Thyroid gland (tissue), 4 donors: ENCODE data around the gene TMEM128. TPM values are rescaled to one million over a fixed set of nuclear protein-coding genes. Genes with fewer than 3 reads are reported as not detected.

Experiments
- DNase-seq, 2 donors: peaks; one replicate each; pipeline ENCODE4 v3.0.0-alpha.2; 2019
- H3K27ac ChIP-seq, 3 donors: fragments of 200-600 bp; sonication (generic); 1 replicate in 2 of 3; 2 replicates in 1 of 3; pipeline ENCODE4 v1.5.1; 2016 to 2019; ENCODE audit warnings: mild to moderate bottlenecking in 1 of 3, moderate library complexity in 1 of 3
- H3K27me3 ChIP-seq: fragments of 200-600 bp; sonication (generic); one replicate; pipeline ENCODE4 v1.5.1; 2019
- H3K36me3 ChIP-seq, 2 donors: fragments of 200-600 bp; sonication (generic); one replicate each; pipeline ENCODE4 v1.5.1; 2016 to 2019
- H3K4me1 ChIP-seq, 2 donors: fragments of 200-600 bp; sonication (generic); one replicate each; pipeline ENCODE4 v1.5.1; 2017 to 2019
- H3K4me3 ChIP-seq, 3 donors: fragments of 200-600 bp; sonication (generic); replicated peaks in 1 of 3; 1 replicate in 2 of 3; 2 replicates in 1 of 3; pipeline ENCODE4 v1.5.1; 2016; ENCODE audit warnings: mild to moderate bottlenecking in 1 of 3
- H3K9me3 ChIP-seq: fragments of 200-600 bp; sonication (generic); one replicate; pipeline ENCODE4 v1.5.1; 2017
- CTCF ChIP-seq, 6 experiments: fragments of 200-600 bp in 3 of 6; fragments of 450-650 bp in 3 of 6; sonication (generic) in 3 of 6; IDR thresholded peaks; one replicate each; pipeline ENCODE4 v1.5.1; 2016 to 2019; ENCODE audit warnings: antibody characterized with exemption in 6 of 6, mild to moderate bottlenecking in 2 of 6, inconsistent platforms in 1 of 6, moderate library complexity in 1 of 6
- POLR2A ChIP-seq, 2 donors: fragments of 450-650 bp; IDR thresholded peaks; one replicate each; pipeline ENCODE4 v1.6.1; 2017; ENCODE audit warnings: antibody characterized with exemption in 2 of 2, mild to moderate bottlenecking in 2 of 2, moderate library complexity in 1 of 2
- WGBS, 2 donors: methylation state at CpG; one replicate each; pipeline ENCODE4 v1.1.5; 2017; 5-methylcytosine and 5-hydroxymethylcytosine counted together
- intact Hi-C: fragments of 100-400 bp; cut with DNase I; formaldehyde crosslinking; loops from one replicate; pipeline ENCODE4 v1.15.1; 2023
- total RNA-seq, 4 donors: library from RNA; depleted of rRNA; stranded (reverse); fragments of >200 nt; gene quantifications; one replicate each; pipeline ENCODE4 v1.2.3, GENCODE V29; 2016

TMEM128 gene
- total RNA-seq, 4 donors from 2014 or later: 24.9 to 36.8 (median 33.5) TPM

GRCh38 chr4:4277531-4277930, 29.5 kb upstream of the TMEM128 start:
- Histone ChIP-seq H3K27me3 (no peaks in the 10 kb centered on the region), H3K36me3 (peaks cover 13 to 43% of the 10 kb centered on the region in 2 donors), H3K27ac (no peak overlapping the region), H3K4me1 (no peaks in the 10 kb centered on the region), H3K4me3 (no peak overlapping the region), H3K9me3 (no peaks in the 10 kb centered on the region)
- TF ChIP-seq POLR2A (IDR thresholded peaks at IDR 0.05): no peak
- no peak for TF ChIP-seq CTCF (IDR thresholded peaks at IDR 0.05)
- no peak for DNase-seq
- 75 to 78% methylated on average over 6 of the region's 6 CpGs for WGBS, 2 donors
- intact Hi-C loops: no loop called here

- Histone ChIP-seq H3K27ac (no peak overlapping the region), H3K4me1 (no peaks in the 10 kb centered on the region), H3K9me3 (no peaks in the 10 kb centered on the region), H3K4me3 (no peak overlapping the region), H3K27me3 (no peaks in the 10 kb centered on the region), H3K36me3 (peaks cover 17 to 36% of the 10 kb centered on the region in 2 donors)
- no peak for TF ChIP-seq POLR2A (IDR thresholded peaks at IDR 0.05)
- TF ChIP-seq CTCF (IDR thresholded peaks at IDR 0.05): no peak
- 95 to 96% methylated on average over 14 of the region's 14 CpGs for whole genome bisulfite sequencing, 2 donors
- DNase-seq: no peak
- intact Hi-C loops: no loop called here
These were observed 26.2 kb upstream of the TMEM128 start for GRCh38 chr4:4274226-4274625.

GRCh38 chr4:4271912-4272311, 23.9 kb upstream of the TMEM128 start:
- Histone ChIP-seq H3K9me3 (no peaks in the 10 kb centered on the region), H3K4me1 (no peaks in the 10 kb centered on the region), H3K27ac (no peak overlapping the region), H3K4me3 (no peak overlapping the region), H3K36me3 (peaks cover 17 to 31% of the 10 kb centered on the region in 2 donors), H3K27me3 (no peaks in the 10 kb centered on the region)
- DNase-seq: no peak
- TF ChIP-seq POLR2A (IDR thresholded peaks at IDR 0.05) (no peak), CTCF (IDR thresholded peaks at IDR 0.05) (no peak)
- intact Hi-C loops: no loop called here
- WGBS, 2 donors: 87 to 90% methylated on average over 10 of the region's 10 CpGs

GRCh38 chr4:4270529-4270928, 22.5 kb upstream of the TMEM128 start:
- H3K27me3 ChIP-seq: no peaks in the 10 kb centered on the region

GRCh38 chr4:4269856-4270255, 21.8 kb upstream of the TMEM128 start:
- Histone ChIP-seq H3K36me3 (peaks cover 17 to 29% of the 10 kb centered on the region in 2 donors), H3K4me1 (no peaks in the 10 kb centered on the region), H3K27me3 (no peaks in the 10 kb centered on the region), H3K4me3 (no peak overlapping the region), H3K27ac (no peak overlapping the region), H3K9me3 (no peaks in the 10 kb centered on the region)
- no peak for DNase-seq
- WGBS, 2 donors: 86% methylated on average over 4 of the region's 4 CpGs
- no peak for TF ChIP-seq CTCF (IDR thresholded peaks at IDR 0.05)
- TF ChIP-seq POLR2A (IDR thresholded peaks at IDR 0.05): no peak
- intact Hi-C loops: no loop called here

More at GRCh38 chr4:4270529-4270928, 22.5 kb upstream of the TMEM128 start:
- TF ChIP-seq CTCF (IDR thresholded peaks at IDR 0.05): no peak
- TF ChIP-seq POLR2A (IDR thresholded peaks at IDR 0.05): no peak
- DNase-seq: no peak
- Histone ChIP-seq H3K4me1 (no peaks in the 10 kb centered on the region), H3K27ac (no peak overlapping the region), H3K9me3 (no peaks in the 10 kb centered on the region), H3K4me3 (no peak overlapping the region), H3K36me3 (peaks cover 17 to 31% of the 10 kb centered on the region in 2 donors)
- 72 to 73% methylated on average over 4 of the region's 4 CpGs for WGBS, 2 donors
- intact Hi-C loops: no loop called here
